ENCODE data around the gene PLA2G4B. TPM values are rescaled to one million over a fixed set of nuclear protein-coding genes. Genes with fewer than 3 reads are reported as not detected.

The PLA2G4B gene
- total RNA-seq, 1 experiment from 2014 or later = 4.7 TPM

DNA sequence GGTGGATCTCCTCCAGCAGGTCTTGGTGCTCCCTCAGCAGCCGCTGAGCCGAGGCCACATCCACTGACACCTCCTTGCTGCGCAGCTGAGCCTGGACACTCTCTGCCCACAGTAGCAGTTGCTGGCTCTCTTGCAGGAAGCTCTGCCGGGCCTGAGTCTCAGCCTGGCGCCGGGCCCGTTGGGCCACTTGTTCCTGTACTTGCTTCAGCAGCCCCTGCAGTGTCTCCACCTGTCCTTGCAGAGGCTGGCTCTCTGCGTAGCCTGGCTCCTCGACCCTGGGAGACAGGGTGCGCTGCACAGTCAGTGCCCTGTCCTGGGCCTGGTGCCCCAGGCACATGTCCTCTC is 39.7 kb downstream of the PLA2G4B start:
- Histone ChIP-seq H3K4me1 (ENCODE audit: control insufficient read depth, insufficient read depth, low read length) (no peaks in the 10 kb centered on the region), H3K36me3 (ENCODE audit: control insufficient read depth, insufficient read depth, low read length) (no peaks in the 10 kb centered on the region), H3K27me3 (ENCODE audit: control insufficient read depth, insufficient read depth, low read length) (no peaks in the 10 kb centered on the region), H3K4me3 (ENCODE audit: low read depth in 2 of 2, low read length in 2 of 2) (no peak overlapping the region), H3K9me3 (ENCODE audit: control insufficient read depth, insufficient read depth, low read depth, low read length) (no peaks in the 10 kb centered on the region), H3K27ac (ENCODE audit: low read length) (no peak overlapping the region)
- BruUV-seq (replicated peaks) = no TSS peak
- no peak for DNase-seq (ENCODE audit: low read depth, low spot score)
- TF ChIP-seq, protein P1, sequence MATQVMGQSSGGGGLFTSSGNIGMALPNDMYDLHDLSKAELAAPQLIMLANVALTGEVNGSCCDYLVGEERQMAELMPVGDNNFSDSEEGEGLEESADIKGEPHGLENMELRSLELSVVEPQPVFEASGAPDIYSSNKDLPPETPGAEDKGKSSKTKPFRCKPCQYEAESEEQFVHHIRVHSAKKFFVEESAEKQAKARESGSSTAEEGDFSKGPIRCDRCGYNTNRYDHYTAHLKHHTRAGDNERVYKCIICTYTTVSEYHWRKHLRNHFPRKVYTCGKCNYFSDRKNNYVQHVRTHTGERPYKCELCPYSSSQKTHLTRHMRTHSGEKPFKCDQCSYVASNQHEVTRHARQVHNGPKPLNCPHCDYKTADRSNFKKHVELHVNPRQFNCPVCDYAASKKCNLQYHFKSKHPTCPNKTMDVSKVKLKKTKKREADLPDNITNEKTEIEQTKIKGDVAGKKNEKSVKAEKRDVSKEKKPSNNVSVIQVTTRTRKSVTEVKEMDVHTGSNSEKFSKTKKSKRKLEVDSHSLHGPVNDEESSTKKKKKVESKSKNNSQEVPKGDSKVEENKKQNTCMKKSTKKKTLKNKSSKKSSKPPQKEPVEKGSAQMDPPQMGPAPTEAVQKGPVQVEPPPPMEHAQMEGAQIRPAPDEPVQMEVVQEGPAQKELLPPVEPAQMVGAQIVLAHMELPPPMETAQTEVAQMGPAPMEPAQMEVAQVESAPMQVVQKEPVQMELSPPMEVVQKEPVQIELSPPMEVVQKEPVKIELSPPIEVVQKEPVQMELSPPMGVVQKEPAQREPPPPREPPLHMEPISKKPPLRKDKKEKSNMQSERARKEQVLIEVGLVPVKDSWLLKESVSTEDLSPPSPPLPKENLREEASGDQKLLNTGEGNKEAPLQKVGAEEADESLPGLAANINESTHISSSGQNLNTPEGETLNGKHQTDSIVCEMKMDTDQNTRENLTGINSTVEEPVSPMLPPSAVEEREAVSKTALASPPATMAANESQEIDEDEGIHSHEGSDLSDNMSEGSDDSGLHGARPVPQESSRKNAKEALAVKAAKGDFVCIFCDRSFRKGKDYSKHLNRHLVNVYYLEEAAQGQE (IDR thresholded peaks at IDR 0.05; ENCODE audit: insufficient read depth in 1 of 2, low read depth in 2 of 2, low read length in 1 of 2) = no peak
- TF ChIP-seq, protein P2, sequence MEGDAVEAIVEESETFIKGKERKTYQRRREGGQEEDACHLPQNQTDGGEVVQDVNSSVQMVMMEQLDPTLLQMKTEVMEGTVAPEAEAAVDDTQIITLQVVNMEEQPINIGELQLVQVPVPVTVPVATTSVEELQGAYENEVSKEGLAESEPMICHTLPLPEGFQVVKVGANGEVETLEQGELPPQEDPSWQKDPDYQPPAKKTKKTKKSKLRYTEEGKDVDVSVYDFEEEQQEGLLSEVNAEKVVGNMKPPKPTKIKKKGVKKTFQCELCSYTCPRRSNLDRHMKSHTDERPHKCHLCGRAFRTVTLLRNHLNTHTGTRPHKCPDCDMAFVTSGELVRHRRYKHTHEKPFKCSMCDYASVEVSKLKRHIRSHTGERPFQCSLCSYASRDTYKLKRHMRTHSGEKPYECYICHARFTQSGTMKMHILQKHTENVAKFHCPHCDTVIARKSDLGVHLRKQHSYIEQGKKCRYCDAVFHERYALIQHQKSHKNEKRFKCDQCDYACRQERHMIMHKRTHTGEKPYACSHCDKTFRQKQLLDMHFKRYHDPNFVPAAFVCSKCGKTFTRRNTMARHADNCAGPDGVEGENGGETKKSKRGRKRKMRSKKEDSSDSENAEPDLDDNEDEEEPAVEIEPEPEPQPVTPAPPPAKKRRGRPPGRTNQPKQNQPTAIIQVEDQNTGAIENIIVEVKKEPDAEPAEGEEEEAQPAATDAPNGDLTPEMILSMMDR (IDR thresholded peaks at IDR 0.05) = no peak
- TF ChIP-seq POLR2AphosphoS5 (IDR thresholded peaks at IDR 0.05; ENCODE audit: low read depth, low read length) = no peak
- TF ChIP-seq TCF7L2 (IDR thresholded peaks at IDR 0.05; ENCODE audit: low read depth, low read length) = no peak
- no peak for TF ChIP-seq SIN3A (IDR thresholded peaks at IDR 0.05; ENCODE audit: borderline replicate concordance, insufficient read depth, low read depth, low read length)
- in situ Hi-C loops (cut with HindIII; ENCODE audit: low pct_unique_long_range_greater_than_20kb, low sequenced_read_pairs) = no loop called here
- no peak for ATAC-seq
- POLR2A ChIA-PET = no interaction called here
- intact Hi-C loops (cut with micrococcal nuclease; ENCODE audit: unreplicated experiment) = no loop called here
- CTCF ChIA-PET = no interaction called here

DNA sequence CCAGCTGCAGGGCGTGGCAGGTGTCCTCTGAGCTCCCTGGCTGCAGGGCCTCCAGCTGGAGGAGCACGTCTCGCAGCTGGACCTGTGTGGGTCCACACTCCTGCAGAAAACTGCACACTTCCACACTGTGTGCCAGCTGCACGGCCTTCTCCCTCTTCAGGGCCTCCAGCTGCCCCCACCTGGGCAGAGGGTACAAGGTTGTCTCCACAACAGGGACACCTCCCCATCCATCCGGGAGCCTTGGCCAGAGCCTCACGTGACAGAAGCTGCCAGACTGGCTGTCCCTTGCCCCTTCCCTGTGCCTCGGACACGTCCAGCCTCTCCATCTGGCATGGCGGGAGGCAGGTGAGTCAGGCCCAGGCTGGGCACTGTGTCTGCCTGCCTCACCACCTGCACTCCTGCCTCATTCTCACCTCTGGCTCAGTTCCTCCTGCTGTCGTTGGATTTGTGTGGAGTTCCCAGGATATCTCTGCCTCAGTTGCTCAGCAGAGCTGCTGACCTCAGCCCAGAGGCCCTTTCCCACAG is 40.7 kb downstream of the PLA2G4B start:
- in situ Hi-C loops (cut with HindIII; ENCODE audit: low pct_unique_long_range_greater_than_20kb, low sequenced_read_pairs) (no loop called here), intact Hi-C loops (cut with micrococcal nuclease; ENCODE audit: unreplicated experiment) (no loop called here)
- ChIA-PET POLR2A (no interaction called here), CTCF (no interaction called here)
- Histone ChIP-seq H3K4me3 (ENCODE audit: low read depth in 2 of 2, low read length in 2 of 2) (no peak overlapping the region), H3K27me3 (ENCODE audit: control insufficient read depth, insufficient read depth, low read length) (no peaks in the 10 kb centered on the region), H3K27ac (ENCODE audit: low read length) (no peak overlapping the region), H3K4me1 (ENCODE audit: control insufficient read depth, insufficient read depth, low read length) (no peaks in the 10 kb centered on the region), H3K9me3 (ENCODE audit: control insufficient read depth, insufficient read depth, low read depth, low read length) (no peaks in the 10 kb centered on the region), H3K36me3 (ENCODE audit: control insufficient read depth, insufficient read depth, low read length) (no peaks in the 10 kb centered on the region)
- no peak for ATAC-seq
- DNase-seq (ENCODE audit: low read depth, low spot score) = no peak
- no TSS peak for BruUV-seq (replicated peaks)
- TF ChIP-seq TCF7L2 (IDR thresholded peaks at IDR 0.05; ENCODE audit: low read depth, low read length) (no peak), SIN3A (IDR thresholded peaks at IDR 0.05; ENCODE audit: borderline replicate concordance, insufficient read depth, low read depth, low read length) (no peak), POLR2AphosphoS5 (IDR thresholded peaks at IDR 0.05; ENCODE audit: low read depth, low read length) (no peak)
- TF ChIP-seq, protein P1 (IDR thresholded peaks at IDR 0.05; ENCODE audit: insufficient read depth in 1 of 2, low read depth in 2 of 2, low read length in 1 of 2) = no peak
- TF ChIP-seq, protein P2 (IDR thresholded peaks at IDR 0.05) = no peak
